NT2/D1 (cell line): ENCODE measurements around the gene SCN8A.

ENCODE experiments used
- SUZ12 ChIP-seq: IDR thresholded peaks from 2 replicates; pipeline ENCODE4 v1.6.1; 2011; ENCODE audit not compliant: insufficient read length, insufficient read depth; ENCODE audit errors: extremely low read depth
- YY1 ChIP-seq: IDR thresholded peaks from 2 replicates; pipeline ENCODE4 v1.6.1; 2011; ENCODE audit not compliant: insufficient read length, insufficient read depth

- TF ChIP-seq SUZ12 (no peak), YY1 (no peak)
Observed at GRCh38 chr12:51817027-51817953, 226.3 kb downstream of the SCN8A start.
